Muscle layer of colon (tissue), 2 donors: ENCODE data around the gene CLDN11.
A peak's percentile ranks its signal among the peaks of the same experiment; 100 is the strongest.

Experiments used
- H3K27ac ChIP-seq: one replicate; pipeline ENCODE4 v1.7.0; 2013; ENCODE audit warnings: low read depth, mild to moderate bottlenecking, low read length, moderate library complexity
- H3K27me3 ChIP-seq, 2 donors: one replicate each; pipeline ENCODE4 v1.7.0; 2013; ENCODE audit warnings: low read length in 2 of 2, mild to moderate bottlenecking in 2 of 2; ENCODE audit not compliant: insufficient read depth in 2 of 2, control insufficient read depth in 1 of 2
- H3K36me3 ChIP-seq: one replicate; pipeline ENCODE4 v1.7.0; 2013; ENCODE audit warnings: mild to moderate bottlenecking, low read length; ENCODE audit not compliant: insufficient read depth
- H3K4me1 ChIP-seq: one replicate; pipeline ENCODE4 v1.7.0; 2013; ENCODE audit warnings: mild to moderate bottlenecking, low read length; ENCODE audit not compliant: insufficient read depth
- H3K4me3 ChIP-seq, 2 donors: one replicate each; pipeline ENCODE4 v1.7.0; 2013; ENCODE audit warnings: low read length in 2 of 2, low read depth in 1 of 2, mild to moderate bottlenecking in 1 of 2, moderate library complexity in 1 of 2
- H3K9ac ChIP-seq: one replicate; pipeline ENCODE4 v1.7.0; 2013; ENCODE audit warnings: low read length
- H3K9me3 ChIP-seq: one replicate; pipeline ENCODE4 v1.7.0; 2013; ENCODE audit warnings: mild to moderate bottlenecking, low read length
- donor health status: abdominal sarcoma.
- donor health status: Adenocarcinoma of cecum.

The CLDN11 gene

DNA sequence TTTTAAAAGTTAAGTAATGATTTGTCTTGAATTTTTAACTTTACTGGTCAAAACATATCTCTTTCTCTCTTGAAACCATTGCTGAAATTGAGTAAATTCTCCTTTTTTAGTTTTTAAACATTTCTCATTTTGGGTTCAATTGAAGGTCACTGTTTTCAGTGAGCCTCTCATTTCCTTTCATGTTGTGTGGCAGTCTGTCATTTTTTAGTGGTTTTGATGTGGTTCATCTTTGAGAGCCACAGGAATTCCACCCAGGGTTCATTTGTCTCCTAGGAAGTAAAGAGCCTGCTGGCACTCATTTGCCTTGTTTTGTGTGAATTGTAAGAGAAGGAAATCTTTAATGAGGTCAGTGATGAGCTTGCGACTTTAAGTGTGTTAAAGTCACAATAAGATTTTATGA, 10.4 kb downstream of the CLDN11 start:
- Histone ChIP-seq H3K36me3 (no peaks in the 10 kb centered on the region), H3K4me3 (no peak overlapping the region)

DNA sequence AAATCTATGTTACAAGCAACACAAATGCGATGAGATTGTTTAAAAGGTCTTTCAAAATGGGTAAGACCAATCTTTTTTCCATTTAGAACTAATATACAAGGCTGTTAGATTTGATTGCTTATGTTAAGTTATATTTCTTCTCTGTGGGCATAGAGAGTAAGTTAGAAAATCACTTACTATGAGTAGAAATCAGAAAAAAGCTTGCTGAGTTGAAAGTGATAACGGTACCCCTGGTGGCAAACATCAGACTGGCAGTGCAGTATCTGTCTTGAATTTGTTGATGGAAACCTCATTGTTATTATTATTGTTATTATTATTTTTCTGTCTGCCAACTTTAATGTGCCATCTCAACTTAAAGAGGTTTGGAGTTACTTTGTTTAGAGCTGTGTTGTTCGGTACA, 12.4 kb downstream of the CLDN11 start:
- no peaks in the 10 kb centered on the region for H3K4me1 ChIP-seq
- no peaks in the 10 kb centered on the region for H3K9me3 ChIP-seq
- no peak overlapping the region for H3K9ac ChIP-seq
- H3K27me3 ChIP-seq: no peaks in the 10 kb centered on the region
- no peak overlapping the region for H3K4me3 ChIP-seq
- H3K27ac ChIP-seq: no peak overlapping the region
- no peaks in the 10 kb centered on the region for H3K36me3 ChIP-seq

More for the DNA sequence above, 10.4 kb downstream of the CLDN11 start:
- Histone ChIP-seq H3K27ac (no peak overlapping the region), H3K9ac (no peak overlapping the region), H3K27me3 (no peaks in the 10 kb centered on the region), H3K9me3 (no peaks in the 10 kb centered on the region), H3K4me1 (no peaks in the 10 kb centered on the region)

DNA sequence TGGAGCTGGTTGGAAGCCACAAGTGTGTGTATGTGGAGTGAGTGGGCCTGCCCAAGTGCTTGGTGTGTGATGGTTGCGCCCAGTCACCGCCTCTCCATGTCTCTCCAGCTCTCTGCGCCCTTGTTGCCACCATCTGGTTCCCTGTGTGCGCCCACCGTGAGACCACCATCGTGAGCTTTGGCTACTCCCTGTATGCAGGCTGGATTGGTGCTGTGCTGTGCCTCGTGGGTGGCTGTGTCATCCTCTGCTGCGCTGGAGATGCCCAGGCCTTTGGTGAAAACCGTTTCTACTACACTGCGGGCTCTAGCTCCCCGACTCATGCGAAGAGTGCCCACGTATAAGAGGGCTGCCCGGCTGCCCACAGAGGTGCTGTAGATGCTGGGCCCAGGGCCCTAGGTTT, 13.7 kb downstream of the CLDN11 start:
- no peak overlapping the region for H3K9ac ChIP-seq
- no peaks in the 10 kb centered on the region for H3K9me3 ChIP-seq
- no peaks in the 10 kb centered on the region for H3K36me3 ChIP-seq
- H3K27ac ChIP-seq: no peak overlapping the region
- H3K4me1 ChIP-seq: no peaks in the 10 kb centered on the region
- H3K27me3 ChIP-seq: no peaks in the 10 kb centered on the region
- H3K4me3 ChIP-seq: no peak overlapping the region

DNA sequence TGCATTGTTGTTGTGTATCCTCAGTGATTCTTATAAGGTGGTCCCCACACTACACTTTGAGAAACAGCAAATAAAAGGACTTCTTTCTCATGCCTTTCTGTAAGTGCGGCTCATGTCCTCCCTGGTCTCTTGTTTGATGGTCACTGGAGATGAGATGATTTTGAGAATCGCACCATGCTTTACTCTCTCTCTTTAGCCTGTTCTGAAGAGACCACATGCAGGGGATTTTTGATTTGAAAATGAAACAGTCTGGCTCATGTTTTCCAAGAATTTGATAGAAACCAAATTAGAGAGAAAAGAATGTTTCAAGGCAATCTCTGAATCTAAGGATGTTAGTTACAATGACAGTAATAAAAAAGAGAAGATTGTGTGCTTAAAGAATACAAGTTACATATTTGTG, 18.0 kb downstream of the CLDN11 start:
- H3K27ac ChIP-seq: no peak overlapping the region
- no peak overlapping the region for H3K9ac ChIP-seq
- no peaks in the 10 kb centered on the region for H3K36me3 ChIP-seq
- H3K9me3 ChIP-seq: no peaks in the 10 kb centered on the region
- H3K27me3 ChIP-seq: no peaks in the 10 kb centered on the region
- no peak overlapping the region for H3K4me3 ChIP-seq
- no peaks in the 10 kb centered on the region for H3K4me1 ChIP-seq

DNA sequence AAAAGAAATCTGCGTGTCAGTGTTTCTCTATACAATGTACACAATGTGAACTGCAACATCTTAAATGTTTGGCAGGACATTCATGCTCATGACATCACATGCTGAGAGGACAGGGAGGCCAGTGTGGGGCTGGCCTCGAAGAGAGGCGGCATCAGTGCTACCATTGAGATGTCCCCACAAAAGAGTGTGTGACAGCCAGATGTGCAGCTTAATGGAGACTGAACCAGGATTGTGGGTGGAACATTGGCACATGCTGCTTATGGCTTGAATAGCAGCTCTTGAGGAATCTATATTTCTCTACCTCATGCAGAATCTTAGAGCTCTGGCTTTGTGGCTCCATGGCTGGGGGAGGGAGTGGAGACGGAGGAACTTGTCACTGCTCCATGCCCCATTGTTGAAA, 18.5 kb downstream of the CLDN11 start:
- Histone ChIP-seq H3K4me1 (no peaks in the 10 kb centered on the region), H3K36me3 (no peaks in the 10 kb centered on the region), H3K9ac (no peak overlapping the region), H3K27me3 (no peaks in the 10 kb centered on the region), H3K27ac (no peak overlapping the region), H3K4me3 (no peak overlapping the region), H3K9me3 (no peaks in the 10 kb centered on the region)

DNA sequence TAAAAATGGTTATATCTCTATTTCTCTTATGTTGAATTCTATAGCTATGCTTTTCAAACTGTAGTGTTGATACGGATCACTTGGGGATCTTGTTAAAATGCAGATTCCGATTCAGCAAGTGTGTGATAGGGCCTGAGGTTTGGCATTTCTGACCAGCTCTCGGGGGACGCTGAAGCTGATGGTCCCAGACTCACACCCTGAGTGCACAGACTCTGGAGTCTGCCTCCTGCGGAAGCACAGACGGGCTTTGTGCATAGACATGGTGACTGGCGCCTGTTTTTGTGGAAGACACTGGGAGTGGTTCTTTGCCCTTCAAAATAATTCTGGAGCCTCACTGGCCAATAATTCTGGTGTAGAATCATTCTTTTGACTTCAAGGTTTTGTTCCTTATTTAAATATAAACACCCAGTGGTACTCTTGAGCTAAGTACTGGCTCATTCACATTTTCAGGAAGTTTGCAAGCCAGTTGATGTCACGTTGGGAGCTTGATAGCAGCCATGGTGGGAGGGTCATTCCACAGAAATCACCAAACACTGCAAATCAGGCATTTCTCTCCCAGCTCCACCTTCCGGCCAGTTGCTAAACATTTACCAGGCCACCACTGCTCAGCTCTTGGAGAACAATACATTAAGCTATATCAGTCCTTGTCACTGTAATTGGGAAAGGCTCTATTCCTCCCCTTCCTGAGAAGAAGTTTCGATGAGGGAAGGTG, 19.2 kb downstream of the CLDN11 start:
- Histone ChIP-seq H3K27me3 (no peaks in the 10 kb centered on the region), H3K36me3 (no peaks in the 10 kb centered on the region), H3K9me3 (no peaks in the 10 kb centered on the region), H3K4me1 (no peaks in the 10 kb centered on the region), H3K4me3 (no peak overlapping the region), H3K9ac (no peak overlapping the region), H3K27ac (no peak overlapping the region)

DNA sequence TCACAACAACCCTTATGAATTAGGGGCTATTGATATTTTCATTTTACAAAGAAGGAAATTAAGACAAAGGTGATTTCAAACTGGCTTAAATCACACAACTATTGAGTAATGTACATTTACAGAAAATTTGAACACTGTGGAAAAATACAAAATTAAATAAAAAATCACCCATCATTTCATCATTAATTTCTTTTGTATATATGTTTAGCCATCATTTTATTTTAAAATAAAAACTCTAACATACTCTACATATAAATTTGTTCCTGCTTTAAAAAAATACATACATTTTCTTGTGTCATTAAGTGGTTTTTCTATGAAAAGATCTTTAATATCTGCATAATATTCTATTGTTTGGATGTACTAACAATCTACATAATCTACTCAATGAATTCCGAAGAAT, 20.2 kb downstream of the CLDN11 start:
- Histone ChIP-seq H3K27me3 (no peaks in the 10 kb centered on the region), H3K27ac (no peak overlapping the region), H3K4me1 (no peaks in the 10 kb centered on the region), H3K4me3 (no peak overlapping the region), H3K9me3 (no peaks in the 10 kb centered on the region), H3K9ac (no peak overlapping the region), H3K36me3 (no peaks in the 10 kb centered on the region)

DNA sequence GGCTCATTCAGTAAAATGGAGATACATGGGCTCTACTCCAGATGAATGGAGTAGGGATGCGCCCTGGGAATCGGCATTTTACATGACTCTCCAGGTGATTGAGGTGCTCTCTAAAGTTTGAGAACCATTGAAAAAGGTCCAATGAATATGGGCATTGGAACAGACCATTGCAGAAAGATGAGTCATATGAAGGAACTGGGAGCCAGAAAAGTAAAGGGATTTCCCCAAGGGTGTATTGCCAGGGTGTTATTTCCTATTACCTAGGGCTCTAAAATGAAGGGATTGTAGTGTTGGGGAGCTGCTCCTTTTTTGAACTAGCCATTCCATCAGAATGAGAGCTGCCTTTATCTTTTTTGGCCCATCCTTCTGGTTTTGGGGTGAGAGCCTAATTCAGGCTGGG, 21.7 kb downstream of the CLDN11 start:
- Histone ChIP-seq H3K4me1 (no peaks in the 10 kb centered on the region), H3K27ac (no peak overlapping the region)

DNA sequence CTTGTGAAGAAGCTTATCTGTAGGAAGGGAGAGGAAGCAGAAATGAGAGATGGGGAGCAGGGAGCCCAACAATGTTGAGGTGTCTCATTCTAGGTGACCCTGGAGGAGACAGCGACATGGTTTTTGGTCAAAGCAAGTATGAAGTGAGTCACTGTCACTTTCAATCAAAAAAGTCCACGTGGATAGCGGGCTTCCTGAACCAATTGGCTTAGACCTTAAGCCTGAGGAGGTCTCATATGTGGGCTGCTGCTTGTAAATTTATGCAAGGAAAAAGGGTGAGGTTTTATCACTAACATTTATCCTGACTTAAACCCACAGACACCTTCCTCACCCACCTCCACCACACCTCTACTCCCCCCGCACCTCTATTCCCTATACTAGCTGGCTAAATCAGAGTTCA, 22.7 kb downstream of the CLDN11 start:
- no peak overlapping the region for H3K4me3 ChIP-seq
- no peaks in the 10 kb centered on the region for H3K9me3 ChIP-seq
- H3K27me3 ChIP-seq: no peaks in the 10 kb centered on the region
- no peak overlapping the region for H3K9ac ChIP-seq
- H3K36me3 ChIP-seq: no peaks in the 10 kb centered on the region
- no peaks in the 10 kb centered on the region for H3K4me1 ChIP-seq
- no peak overlapping the region for H3K27ac ChIP-seq

More for the DNA sequence above, 21.7 kb downstream of the CLDN11 start:
- no peaks in the 10 kb centered on the region for H3K27me3 ChIP-seq
- no peaks in the 10 kb centered on the region for H3K9me3 ChIP-seq
- no peaks in the 10 kb centered on the region for H3K36me3 ChIP-seq
- no peak overlapping the region for H3K9ac ChIP-seq
- no peak overlapping the region for H3K4me3 ChIP-seq

DNA sequence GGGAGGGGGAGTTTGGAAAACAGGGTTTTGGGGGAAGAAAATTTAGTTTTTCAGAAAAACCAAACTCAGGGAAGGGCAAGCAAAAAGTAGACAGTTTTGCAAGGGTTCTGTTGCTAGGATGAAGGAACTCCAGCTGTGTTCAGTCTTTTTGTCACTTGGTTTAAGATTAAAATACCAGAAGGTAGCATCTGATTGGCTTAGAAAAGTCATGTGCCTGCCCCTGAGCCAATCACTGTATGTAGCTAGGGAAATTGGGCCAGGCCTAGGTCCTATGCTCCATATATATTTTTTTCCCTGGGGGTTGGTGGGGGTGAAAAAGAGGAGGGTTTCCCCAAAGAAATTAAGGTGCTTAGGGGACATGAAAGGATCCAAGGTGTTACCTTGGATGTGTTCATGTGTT, 24.3 kb downstream of the CLDN11 start:
- H3K9me3 ChIP-seq: no peaks in the 10 kb centered on the region
- H3K9ac ChIP-seq: no peak overlapping the region
- no peaks in the 10 kb centered on the region for H3K27me3 ChIP-seq
- no peak overlapping the region for H3K27ac ChIP-seq
- H3K4me1 ChIP-seq: no peaks in the 10 kb centered on the region
- no peaks in the 10 kb centered on the region for H3K36me3 ChIP-seq
- H3K4me3 ChIP-seq: no peak overlapping the region

DNA sequence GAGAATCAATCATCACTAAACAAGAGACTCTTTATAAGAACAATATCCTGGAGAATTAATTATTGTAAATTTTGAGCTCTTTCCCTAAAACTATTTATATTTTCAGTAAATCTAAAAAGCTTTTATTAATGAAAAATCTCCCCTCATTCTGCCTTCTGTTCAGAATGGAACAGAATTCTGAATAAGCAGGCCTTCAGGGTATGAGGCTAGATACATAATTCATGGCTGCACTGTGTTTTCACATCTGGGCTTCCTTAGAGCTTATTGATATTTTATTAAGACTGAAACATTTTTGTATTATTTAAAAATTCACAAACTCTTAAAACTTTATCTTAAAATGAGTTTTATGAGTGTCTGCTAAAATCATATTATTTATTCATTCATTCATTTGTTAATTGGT, 24.8 kb downstream of the CLDN11 start:
- H3K4me3 ChIP-seq: no peak overlapping the region
- H3K9ac ChIP-seq: no peak overlapping the region
- H3K27ac ChIP-seq: no peak overlapping the region
- H3K4me1 ChIP-seq: no peaks in the 10 kb centered on the region
- no peaks in the 10 kb centered on the region for H3K27me3 ChIP-seq
- no peaks in the 10 kb centered on the region for H3K36me3 ChIP-seq
- no peaks in the 10 kb centered on the region for H3K9me3 ChIP-seq

DNA sequence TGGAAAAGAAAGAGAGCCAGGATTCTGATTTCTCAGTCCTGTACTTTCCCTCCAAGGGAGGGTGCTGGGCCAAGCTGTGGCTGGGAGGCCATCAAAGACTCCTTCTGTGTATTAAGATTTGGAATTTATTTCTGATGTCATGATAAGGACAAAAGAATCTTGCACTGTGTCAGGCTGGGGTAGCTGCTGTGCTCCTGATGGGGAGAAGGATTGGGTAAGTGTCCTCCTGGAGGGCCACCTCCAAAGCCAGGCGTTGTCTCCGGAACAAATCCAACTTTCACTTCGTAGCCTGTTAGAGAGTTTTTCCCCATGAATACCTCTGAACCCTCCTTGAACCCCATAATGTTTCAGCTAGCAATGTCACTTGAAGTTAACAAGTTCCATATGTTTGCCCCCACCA, 29.9 kb downstream of the CLDN11 start:
- no peaks in the 10 kb centered on the region for H3K4me1 ChIP-seq
- H3K27ac ChIP-seq: no peak overlapping the region
- no peaks in the 10 kb centered on the region for H3K36me3 ChIP-seq
- H3K4me3 ChIP-seq: peak overlapping the region in 1 of 2 donors; percentile 24
- H3K9me3 ChIP-seq: no peaks in the 10 kb centered on the region
- no peaks in the 10 kb centered on the region for H3K27me3 ChIP-seq
- no peak overlapping the region for H3K9ac ChIP-seq
